ENCODE data around the gene TSEN34.

Gene TSEN34

DNA sequence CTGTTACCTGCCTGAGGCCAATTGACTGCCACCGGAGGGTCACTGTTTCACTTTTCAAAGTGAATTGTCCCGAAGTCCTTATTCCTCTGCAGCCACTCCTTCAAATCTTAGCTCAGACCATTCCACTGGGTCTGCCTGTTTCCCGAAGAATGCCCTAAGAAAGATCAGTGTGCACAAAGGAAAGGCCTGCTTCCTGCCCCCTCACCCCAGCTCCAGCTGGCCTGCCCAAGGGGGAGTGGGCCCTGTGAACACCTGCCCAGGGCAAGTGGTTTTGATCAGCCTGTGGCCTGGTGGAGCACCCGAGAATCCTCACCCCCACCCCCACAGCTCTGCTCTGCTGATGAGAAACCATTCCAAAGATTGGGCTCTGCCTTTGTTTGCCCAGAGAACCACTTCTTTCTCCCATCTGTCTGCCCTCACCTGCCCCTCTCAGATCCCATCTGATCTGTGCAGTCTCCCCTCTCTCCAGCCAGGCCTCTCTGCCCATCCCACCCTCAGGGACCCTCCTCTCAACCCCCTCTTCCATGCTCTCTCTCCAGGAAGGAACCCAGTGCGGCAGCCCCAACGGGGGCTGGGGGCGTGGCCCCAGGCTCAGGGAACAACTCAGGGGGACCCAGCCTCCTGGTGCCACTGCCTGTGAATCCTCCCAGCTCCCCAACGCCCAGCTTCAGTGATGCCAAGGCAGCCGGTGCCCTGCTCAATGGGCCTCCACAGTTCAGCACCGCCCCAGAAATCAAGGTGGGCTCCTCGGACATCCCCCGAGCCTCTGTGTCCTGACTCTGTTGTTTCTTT, 41.9 kb upstream of the TSEN34 start:
- TF ChIP-seq, protein P1, sequence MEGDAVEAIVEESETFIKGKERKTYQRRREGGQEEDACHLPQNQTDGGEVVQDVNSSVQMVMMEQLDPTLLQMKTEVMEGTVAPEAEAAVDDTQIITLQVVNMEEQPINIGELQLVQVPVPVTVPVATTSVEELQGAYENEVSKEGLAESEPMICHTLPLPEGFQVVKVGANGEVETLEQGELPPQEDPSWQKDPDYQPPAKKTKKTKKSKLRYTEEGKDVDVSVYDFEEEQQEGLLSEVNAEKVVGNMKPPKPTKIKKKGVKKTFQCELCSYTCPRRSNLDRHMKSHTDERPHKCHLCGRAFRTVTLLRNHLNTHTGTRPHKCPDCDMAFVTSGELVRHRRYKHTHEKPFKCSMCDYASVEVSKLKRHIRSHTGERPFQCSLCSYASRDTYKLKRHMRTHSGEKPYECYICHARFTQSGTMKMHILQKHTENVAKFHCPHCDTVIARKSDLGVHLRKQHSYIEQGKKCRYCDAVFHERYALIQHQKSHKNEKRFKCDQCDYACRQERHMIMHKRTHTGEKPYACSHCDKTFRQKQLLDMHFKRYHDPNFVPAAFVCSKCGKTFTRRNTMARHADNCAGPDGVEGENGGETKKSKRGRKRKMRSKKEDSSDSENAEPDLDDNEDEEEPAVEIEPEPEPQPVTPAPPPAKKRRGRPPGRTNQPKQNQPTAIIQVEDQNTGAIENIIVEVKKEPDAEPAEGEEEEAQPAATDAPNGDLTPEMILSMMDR (IDR thresholded peaks at IDR 0.05; ENCODE audit: insufficient read depth, low read length, poor library complexity, severe bottlenecking): no peak
- no peak for TF ChIP-seq EZH2phosphoT487 (conservative IDR thresholded peaks at IDR 0.05; ENCODE audit: low read length)
- H3K27me3 ChIP-seq (ENCODE audit: low read length): no peaks in the 10 kb centered on the region
- H3K36me3 ChIP-seq (ENCODE audit: low read length): peaks cover 3% of the 10 kb centered on the region; the same call in 1 of the 2 replicates
- H2AFZ ChIP-seq (ENCODE audit: low read depth, low read length, severe bottlenecking): no peak overlapping the region
- H3K4me2 ChIP-seq (ENCODE audit: low read depth, low read length, poor library complexity, severe bottlenecking): no peak overlapping the region
- peaks cover 2% of the 10 kb centered on the region; the same call in 1 of the 2 replicates for H3F3A ChIP-seq (ENCODE audit: insufficient read depth)
- no peaks in the 10 kb centered on the region for H3K9me3 ChIP-seq (ENCODE audit: insufficient read depth, low read length)
- no peaks in the 10 kb centered on the region for H3K79me2 ChIP-seq (ENCODE audit: insufficient read depth, low read length)
- H3K9me2 ChIP-seq (replicated peaks; ENCODE audit: insufficient read depth, low read length): no peaks in the 10 kb centered on the region
- H3K27ac ChIP-seq (ENCODE audit: low read depth, low read length): no peak overlapping the region
- H3K4me3 ChIP-seq (ENCODE audit: insufficient read depth, low read length, poor library complexity, severe bottlenecking): no peak overlapping the region
- no peaks in the 10 kb centered on the region for H4K20me1 ChIP-seq (ENCODE audit: low read depth, low read length)
- H3K9ac ChIP-seq (ENCODE audit: low read length): no peak overlapping the region

GRCh38 chr19:54151362-54152035, 39.6 kb upstream of the TSEN34 start:
- H3F3A ChIP-seq (ENCODE audit: insufficient read depth): peaks cover 8% of the 10 kb centered on the region; the same call in 1 of the 2 replicates
- no peaks in the 10 kb centered on the region for H3K36me3 ChIP-seq (ENCODE audit: low read length)
- no peaks in the 10 kb centered on the region for H3K9me3 ChIP-seq (ENCODE audit: insufficient read depth, low read length)
- no peak overlapping the region for H3K9ac ChIP-seq (ENCODE audit: low read length)
- no peak overlapping the region for H3K4me3 ChIP-seq (ENCODE audit: insufficient read depth, low read length, poor library complexity, severe bottlenecking)
- no peaks in the 10 kb centered on the region for H3K27me3 ChIP-seq (ENCODE audit: low read length)
- TF ChIP-seq, protein P1 (IDR thresholded peaks at IDR 0.05; ENCODE audit: insufficient read depth, low read length, poor library complexity, severe bottlenecking): no peak
- no peak for TF ChIP-seq EZH2phosphoT487 (conservative IDR thresholded peaks at IDR 0.05; ENCODE audit: low read length)
- H3K79me2 ChIP-seq (ENCODE audit: insufficient read depth, low read length): no peaks in the 10 kb centered on the region
- no peaks in the 10 kb centered on the region for H4K20me1 ChIP-seq (ENCODE audit: low read depth, low read length)
- no peaks in the 10 kb centered on the region for H3K9me2 ChIP-seq (replicated peaks; ENCODE audit: insufficient read depth, low read length)
- H3K4me2 ChIP-seq (ENCODE audit: low read depth, low read length, poor library complexity, severe bottlenecking): no peak overlapping the region
- no peak overlapping the region for H3K27ac ChIP-seq (ENCODE audit: low read depth, low read length)
- no peak overlapping the region for H2AFZ ChIP-seq (ENCODE audit: low read depth, low read length, severe bottlenecking)

DNA sequence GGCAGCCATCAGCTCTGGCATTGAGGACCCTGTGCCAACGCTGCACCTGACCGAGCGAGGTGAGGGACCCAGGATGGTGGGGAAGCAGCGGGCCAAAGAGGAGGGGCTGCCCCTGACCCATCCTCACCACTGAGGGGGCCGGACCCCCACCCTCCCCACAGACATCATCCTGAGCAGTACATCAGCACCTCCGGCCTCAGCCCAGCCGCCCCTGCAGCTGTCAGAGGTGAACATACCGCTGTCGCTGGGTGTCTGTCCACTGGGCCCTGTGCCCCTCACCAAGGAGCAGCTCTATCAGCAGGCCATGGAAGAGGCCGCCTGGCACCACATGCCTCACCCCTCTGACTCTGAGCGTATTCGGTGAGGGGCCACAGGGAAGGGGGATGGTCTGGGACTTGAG, 38.8 kb upstream of the TSEN34 start:
- no peaks in the 10 kb centered on the region for H3K36me3 ChIP-seq (ENCODE audit: low read length)
- no peaks in the 10 kb centered on the region for H3K9me3 ChIP-seq (ENCODE audit: insufficient read depth, low read length)
- peaks cover 8% of the 10 kb centered on the region; the same call in 1 of the 2 replicates for H3F3A ChIP-seq (ENCODE audit: insufficient read depth)
- no peaks in the 10 kb centered on the region for H3K79me2 ChIP-seq (ENCODE audit: insufficient read depth, low read length)
- no peaks in the 10 kb centered on the region for H3K27me3 ChIP-seq (ENCODE audit: low read length)
- H3K4me2 ChIP-seq (ENCODE audit: low read depth, low read length, poor library complexity, severe bottlenecking): no peak overlapping the region
- no peaks in the 10 kb centered on the region for H3K9me2 ChIP-seq (replicated peaks; ENCODE audit: insufficient read depth, low read length)
- H3K9ac ChIP-seq (ENCODE audit: low read length): no peak overlapping the region
- no peak overlapping the region for H3K27ac ChIP-seq (ENCODE audit: low read depth, low read length)
- H4K20me1 ChIP-seq (ENCODE audit: low read depth, low read length): no peaks in the 10 kb centered on the region
- no peak overlapping the region for H3K4me3 ChIP-seq (ENCODE audit: insufficient read depth, low read length, poor library complexity, severe bottlenecking)
- TF ChIP-seq, protein P1 (IDR thresholded peaks at IDR 0.05; ENCODE audit: insufficient read depth, low read length, poor library complexity, severe bottlenecking): no peak
- no peak for TF ChIP-seq EZH2phosphoT487 (conservative IDR thresholded peaks at IDR 0.05; ENCODE audit: low read length)
- no peak overlapping the region for H2AFZ ChIP-seq (ENCODE audit: low read depth, low read length, severe bottlenecking)
